ENCODE data around the gene SLF2. TPM values are rescaled to one million over a fixed set of nuclear protein-coding genes. Genes with fewer than 3 reads are reported as not detected.

SLF2 gene
- total RNA-seq, 1 donor from 2014 or later, result 22.2 TPM

- no peaks in the 10 kb centered on the region for H3K27me3 ChIP-seq (ENCODE audit: control insufficient read depth, insufficient read depth, low read length)
- TF ChIP-seq CTCF (IDR thresholded peaks at IDR 0.05; ENCODE audit: insufficient read depth, low read length, poor library complexity, severe bottlenecking), result no peak
- H3K4me3 ChIP-seq (ENCODE audit: low read depth, low read length), result no peak overlapping the region
- no peak for DNase-seq (ENCODE audit: low read depth)
- no peaks in the 10 kb centered on the region for H3K36me3 ChIP-seq (ENCODE audit: control insufficient read depth, insufficient read depth, low read length)
These were observed 11.7 kb upstream of the SLF2 start for GRCh38 chr10:100901051-100901450.

GRCh38 chr10:100902622-100903021 is 10.1 kb upstream of the SLF2 start:
- Histone ChIP-seq H3K4me3 (ENCODE audit: low read depth, low read length) (no peak overlapping the region), H3K36me3 (ENCODE audit: control insufficient read depth, insufficient read depth, low read length) (no peaks in the 10 kb centered on the region), H3K27me3 (ENCODE audit: control insufficient read depth, insufficient read depth, low read length) (no peaks in the 10 kb centered on the region)
- no peak for DNase-seq (ENCODE audit: low read depth)
- no peak for TF ChIP-seq CTCF (IDR thresholded peaks at IDR 0.05; ENCODE audit: insufficient read depth, low read length, poor library complexity, severe bottlenecking)

GRCh38 chr10:100904917-100905316 is 7.8 kb upstream of the SLF2 start:
- H3K36me3 ChIP-seq (ENCODE audit: control insufficient read depth, insufficient read depth, low read length), result no peaks in the 10 kb centered on the region
- DNase-seq (ENCODE audit: low read depth), result no peak
- H3K4me3 ChIP-seq (ENCODE audit: low read depth, low read length), result no peak overlapping the region
- no peak for TF ChIP-seq CTCF (IDR thresholded peaks at IDR 0.05; ENCODE audit: insufficient read depth, low read length, poor library complexity, severe bottlenecking)
- H3K27me3 ChIP-seq (ENCODE audit: control insufficient read depth, insufficient read depth, low read length), result no peaks in the 10 kb centered on the region

- no peaks in the 10 kb centered on the region for H3K27me3 ChIP-seq (ENCODE audit: control insufficient read depth, insufficient read depth, low read length)
- DNase-seq (ENCODE audit: low read depth), result no peak
- H3K36me3 ChIP-seq (ENCODE audit: control insufficient read depth, insufficient read depth, low read length), result no peaks in the 10 kb centered on the region
- H3K4me3 ChIP-seq (ENCODE audit: low read depth, low read length), result no peak overlapping the region
- TF ChIP-seq CTCF (IDR thresholded peaks at IDR 0.05; ENCODE audit: insufficient read depth, low read length, poor library complexity, severe bottlenecking), result no peak
These were observed 5.6 kb upstream of the SLF2 start for GRCh38 chr10:100907175-100907574.

- H3K36me3 ChIP-seq (ENCODE audit: control insufficient read depth, insufficient read depth, low read length), result no peaks in the 10 kb centered on the region
These were observed 4.9 kb upstream of the SLF2 start for GRCh38 chr10:100907773-100908363.

More at GRCh38 chr10:100907773-100908363, 4.9 kb upstream of the SLF2 start:
- Histone ChIP-seq H3K4me3 (ENCODE audit: low read depth, low read length) (no peak overlapping the region), H3K27me3 (ENCODE audit: control insufficient read depth, insufficient read depth, low read length) (no peaks in the 10 kb centered on the region)
- DNase-seq (ENCODE audit: low read depth), result no peak
- TF ChIP-seq CTCF (IDR thresholded peaks at IDR 0.05; ENCODE audit: insufficient read depth, low read length, poor library complexity, severe bottlenecking), result no peak

All from kidney epithelial cell (primary cell).